B cell (primary cell): ENCODE measurements around the gene OR9G1. TPM values are rescaled to one million over a fixed set of nuclear protein-coding genes. Genes with fewer than 3 reads are reported as not detected.

Source experiments
- ATAC-seq: fragments of 200-7000 bp; cut with Tn5 transposase; one replicate; pipeline ENCODE4 v1.10.0; 2021; ENCODE audit warnings: low read depth, mild to moderate bottlenecking, moderate number of reproducible peaks, moderate library complexity
- CTCF ChIA-PET: fragments of 350-600 bp; sonication (Branson Sonifier 250); formaldehyde crosslinking; loops from one replicate; lab custom pipeline; 2021; ENCODE audit warnings: antibody characterized with exemption, inconsistent platforms; lab: Charles Lee
- POLR2A ChIA-PET: fragments of 350-600 bp; sonication (Branson Sonifier 250); formaldehyde crosslinking; loops from one replicate; lab custom pipeline; 2021; ENCODE audit warnings: antibody characterized with exemption; lab: Charles Lee
- DNase-seq: peaks from one replicate; pipeline ENCODE4 v3.0.0; 2013
- H2AFZ ChIP-seq: 2 replicates; pipeline ENCODE4 v1.6.1; 2012; ENCODE audit warnings: mild to moderate bottlenecking, low read depth, low read length; ENCODE audit not compliant: insufficient read depth, poor library complexity, severe bottlenecking
- H3K27ac ChIP-seq, 2 donors: 1 replicate in 1 of 2; 2 replicates in 1 of 2; pipeline ENCODE4 v1.5.1; 2012 to 2013; ENCODE audit warnings: low read length in 2 of 2, mild to moderate bottlenecking in 2 of 2, moderate library complexity in 1 of 2
- H3K27me3 ChIP-seq, 4 experiments: fragments of 200-600 bp in 1 of 4; sonication (generic) in 1 of 4; replicated peaks in 1 of 4; 1 replicate in 2 of 4; 2 replicates in 2 of 4; pipeline versions ENCODE4 v1.6.1 to v1.7.0; 2013 to 2016; ENCODE audit warnings: low read length in 3 of 4, mild to moderate bottlenecking in 2 of 4, mixed read lengths in 1 of 4, moderate library complexity in 1 of 4; ENCODE audit not compliant: insufficient read depth in 4 of 4, control insufficient read depth in 3 of 4; ENCODE audit errors: control extremely low read depth in 1 of 4
- H3K36me3 ChIP-seq, 2 experiments: replicated peaks in 1 of 2; 1 replicate in 1 of 2; 2 replicates in 1 of 2; pipeline versions ENCODE4 v1.6.1 to v1.7.1; 2013; ENCODE audit warnings: low read length in 1 of 2; ENCODE audit not compliant: insufficient read depth in 2 of 2, control insufficient read depth in 1 of 2; ENCODE audit errors: control extremely low read depth in 1 of 2, extremely low read depth in 1 of 2
- H3K4me1 ChIP-seq, 2 donors: fragments of 200-600 bp in 1 of 2; sonication (generic) in 1 of 2; 1 replicate in 1 of 2; 2 replicates in 1 of 2; pipeline versions ENCODE4 v1.5.1 to v1.6.1; 2013 to 2017; ENCODE audit warnings: low read length in 2 of 2; ENCODE audit not compliant: control insufficient read depth in 2 of 2, insufficient read depth in 2 of 2
- H3K4me2 ChIP-seq: replicated peaks from 2 replicates; pipeline ENCODE3; 2012; ENCODE audit warnings: mild to moderate bottlenecking, low read depth, low read length; ENCODE audit not compliant: poor library complexity, severe bottlenecking
- H3K4me3 ChIP-seq, 5 experiments: fragments of 200-600 bp in 1 of 5; sonication (generic) in 1 of 5; 1 replicate in 3 of 5; 2 replicates in 2 of 5; pipeline versions ENCODE4 v1.5.1 to v1.7.0; 2011 to 2016; ENCODE audit warnings: low read length in 4 of 5, mild to moderate bottlenecking in 4 of 5, low read depth in 2 of 5, control low read depth in 1 of 5, moderate library complexity in 1 of 5; ENCODE audit not compliant: insufficient read depth in 1 of 5; ENCODE audit errors: control extremely low read depth in 1 of 5, extremely low read depth in 1 of 5
- H3K79me2 ChIP-seq: fragments of 200-600 bp; sonication (generic); one replicate; pipeline ENCODE4 v1.6.0; 2016; ENCODE audit warnings: low read length; ENCODE audit not compliant: control insufficient read depth, insufficient read depth
- H3K9ac ChIP-seq: fragments of 200-600 bp; sonication (generic); 2 replicates; pipeline ENCODE4 v1.6.1; 2017; ENCODE audit warnings: mild to moderate bottlenecking, low read length, moderate library complexity
- H3K9me3 ChIP-seq, 3 donors: one replicate each; pipeline versions ENCODE4 v1.6.1 to v1.7.1; 2013; ENCODE audit warnings: low read length in 2 of 3; ENCODE audit not compliant: control insufficient read depth in 2 of 3, insufficient read depth in 1 of 3; ENCODE audit errors: control extremely low read depth in 1 of 3
- H4K20me1 ChIP-seq: 2 replicates; pipeline ENCODE4 v1.6.0; 2012; ENCODE audit warnings: mild to moderate bottlenecking, low read length; ENCODE audit not compliant: insufficient read depth, control insufficient read depth, poor library complexity, severe bottlenecking
- H3K27ac Mint-ChIP-seq: one replicate; pipeline ENCODE4 v1.8.0; 2021; ENCODE audit warnings: mixed read lengths
- H3K27me3 Mint-ChIP-seq: one replicate; pipeline ENCODE4 v1.8.0; 2021; ENCODE audit warnings: mixed read lengths
- H3K4me1 Mint-ChIP-seq: one replicate; pipeline ENCODE4 v1.8.0; 2021; ENCODE audit warnings: mixed read lengths
- H3K4me3 Mint-ChIP-seq: one replicate; pipeline ENCODE4 v1.8.0; 2021; ENCODE audit warnings: mixed read lengths
- H3K9me3 Mint-ChIP-seq: one replicate; pipeline ENCODE4 v1.8.0; 2022; ENCODE audit warnings: mixed read lengths; ENCODE audit not compliant: insufficient read depth
- EZH2 ChIP-seq: IDR thresholded peaks from 2 replicates; pipeline ENCODE4 v1.6.1; 2012; ENCODE audit warnings: borderline replicate concordance, low read depth, mild to moderate bottlenecking, moderate library complexity, low read length; ENCODE audit not compliant: insufficient read depth, poor library complexity, severe bottlenecking
- WGBS: methylation state at CpG from one replicate; pipeline ENCODE4 v1.1.5; 2013; ENCODE audit warnings: missing lambda C conversion rate; ENCODE audit not compliant: insufficient coverage; 5-methylcytosine and 5-hydroxymethylcytosine counted together
- intact Hi-C: fragments of 100-400 bp; cut with micrococcal nuclease; formaldehyde crosslinking; loops from one replicate; pipeline ENCODE4 v1.10.0; 2022
- polyA plus RNA-seq: library from polyadenylated mRNA; depleted of rRNA; stranded (reverse); fragments of >200 nt; gene quantifications from 2 replicates; pipeline ENCODE4 v1.2.3, GENCODE V29; 2012
- total RNA-seq, 2 donors: library from RNA; stranded (reverse); fragments of 120-200 nt in 1 of 2; gene quantifications; 1 replicate in 1 of 2; 2 replicates in 1 of 2; pipeline versions ENCODE4 v1.2.3 to v1.2.4, GENCODE V29; 2013 to 2022
- TF ChIP-seq, protein P1 (sequence below): fragments of 200-600 bp; IDR thresholded peaks from one replicate; pipeline ENCODE4 v1.8.0; 2022; ENCODE audit warnings: antibody characterized with exemption, mild to moderate bottlenecking

OR9G1 gene
- total and polyA plus RNA-seq, 2 donors (not counting 1 experiment from before 2014, with no cell fraction given): not detected

DNA sequence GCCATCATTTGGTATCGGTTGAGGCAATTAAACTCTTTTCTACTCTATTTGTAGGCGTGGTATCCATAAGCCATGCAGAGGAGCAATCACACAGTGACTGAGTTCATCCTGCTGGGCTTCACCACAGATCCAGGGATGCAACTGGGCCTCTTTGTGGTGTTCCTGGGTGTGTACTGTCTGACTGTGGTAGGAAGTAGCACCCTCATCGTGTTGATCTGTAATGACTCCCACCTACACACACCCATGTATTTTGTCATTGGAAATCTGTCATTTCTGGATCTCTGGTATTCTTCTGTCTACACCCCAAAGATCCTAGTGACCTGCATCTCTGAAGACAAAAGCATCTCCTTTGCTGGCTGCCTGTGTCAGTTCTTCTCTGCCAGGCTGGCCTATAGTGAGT, 41.2 kb downstream of the OR9G1 start:
- Histone ChIP-seq H3K36me3 (no peaks in the 10 kb centered on the region), H3K4me1 (no peaks in the 10 kb centered on the region), H2AFZ (no peak overlapping the region), H3K4me2 (no peak overlapping the region), H4K20me1 (no peaks in the 10 kb centered on the region), H3K4me3 (no peak overlapping the region), H3K9me3 (no peaks in the 10 kb centered on the region), H3K27me3 (no peaks in the 10 kb centered on the region), H3K79me2 (no peaks in the 10 kb centered on the region), H3K27ac (no peak overlapping the region), H3K9ac (no peak overlapping the region)
- no peak overlapping the region for H3K4me3 Mint-ChIP-seq
- intact Hi-C loops: no loop called here
- ChIA-PET CTCF (no interaction called here), POLR2A (no interaction called here)
- DNase-seq (no peak), ATAC-seq (no peak)
- WGBS: 90% methylated on average over 3 of the region's 3 CpGs
- H3K27me3 Mint-ChIP-seq: no peaks in the 10 kb centered on the region
- H3K27ac Mint-ChIP-seq: no peak overlapping the region
- no peaks in the 10 kb centered on the region for H3K4me1 Mint-ChIP-seq
- H3K9me3 Mint-ChIP-seq: peaks cover 4% of the 10 kb centered on the region
- TF ChIP-seq EZH2: no peak
- TF ChIP-seq, protein P1, sequence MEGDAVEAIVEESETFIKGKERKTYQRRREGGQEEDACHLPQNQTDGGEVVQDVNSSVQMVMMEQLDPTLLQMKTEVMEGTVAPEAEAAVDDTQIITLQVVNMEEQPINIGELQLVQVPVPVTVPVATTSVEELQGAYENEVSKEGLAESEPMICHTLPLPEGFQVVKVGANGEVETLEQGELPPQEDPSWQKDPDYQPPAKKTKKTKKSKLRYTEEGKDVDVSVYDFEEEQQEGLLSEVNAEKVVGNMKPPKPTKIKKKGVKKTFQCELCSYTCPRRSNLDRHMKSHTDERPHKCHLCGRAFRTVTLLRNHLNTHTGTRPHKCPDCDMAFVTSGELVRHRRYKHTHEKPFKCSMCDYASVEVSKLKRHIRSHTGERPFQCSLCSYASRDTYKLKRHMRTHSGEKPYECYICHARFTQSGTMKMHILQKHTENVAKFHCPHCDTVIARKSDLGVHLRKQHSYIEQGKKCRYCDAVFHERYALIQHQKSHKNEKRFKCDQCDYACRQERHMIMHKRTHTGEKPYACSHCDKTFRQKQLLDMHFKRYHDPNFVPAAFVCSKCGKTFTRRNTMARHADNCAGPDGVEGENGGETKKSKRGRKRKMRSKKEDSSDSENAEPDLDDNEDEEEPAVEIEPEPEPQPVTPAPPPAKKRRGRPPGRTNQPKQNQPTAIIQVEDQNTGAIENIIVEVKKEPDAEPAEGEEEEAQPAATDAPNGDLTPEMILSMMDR: no peak

DNA sequence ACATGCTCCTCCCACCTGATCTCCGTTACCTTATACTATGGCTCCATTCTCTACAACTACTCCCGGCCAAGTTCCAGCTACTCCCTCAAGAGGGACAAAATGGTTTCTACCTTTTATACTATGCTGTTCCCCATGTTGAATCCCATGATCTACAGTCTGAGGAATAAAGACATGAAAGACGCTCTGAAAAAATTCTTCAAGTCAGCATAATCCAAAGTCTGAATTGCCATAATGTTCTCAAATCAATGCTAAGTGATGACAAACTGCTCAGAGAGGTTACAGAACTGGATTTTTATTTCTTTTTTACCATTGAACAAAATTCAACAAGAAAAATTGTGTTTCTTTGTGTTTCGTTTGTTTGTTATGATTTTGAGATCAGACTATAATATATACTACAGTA, 42.0 kb downstream of the OR9G1 start:
- no peaks in the 10 kb centered on the region for H3K27me3 ChIP-seq
- 96% methylated on average over 3 of the region's 4 CpGs for WGBS
- Mint-ChIP-seq H3K4me1 (no peaks in the 10 kb centered on the region), H3K9me3 (peaks cover 4% of the 10 kb centered on the region), H3K27ac (no peak overlapping the region), H3K27me3 (no peaks in the 10 kb centered on the region), H3K4me3 (no peak overlapping the region)
- no peak overlapping the region for H3K27ac ChIP-seq
- no peaks in the 10 kb centered on the region for H4K20me1 ChIP-seq
- DNase-seq (no peak), ATAC-seq (no peak)
- TF ChIP-seq, protein P1: no peak
- no peak for TF ChIP-seq EZH2
- H3K4me3 ChIP-seq: no peak overlapping the region
- H2AFZ ChIP-seq: no peak overlapping the region
- H3K4me2 ChIP-seq: no peak overlapping the region
- ChIA-PET CTCF (no interaction called here), POLR2A (no interaction called here)
- no peaks in the 10 kb centered on the region for H3K4me1 ChIP-seq
- intact Hi-C loops: no loop called here
- no peaks in the 10 kb centered on the region for H3K36me3 ChIP-seq
- H3K9ac ChIP-seq: no peak overlapping the region
- peaks cover 0 to 4% (median 0%) of the 10 kb centered on the region in 3 donors for H3K9me3 ChIP-seq
- H3K79me2 ChIP-seq: no peaks in the 10 kb centered on the region
